ENCODE data around the gene HRCT1. TPM values are rescaled to one million over a fixed set of nuclear protein-coding genes. Genes with fewer than 3 reads are reported as not detected.
A peak's percentile ranks its signal among the peaks of the same experiment; 100 is the strongest.

HRCT1 gene
- total and polyA plus RNA-seq, 2 donors (not counting 3 experiments of a cell fraction or from before 2014, with no cell fraction given) = 1.2 to 7.0 TPM

DNA sequence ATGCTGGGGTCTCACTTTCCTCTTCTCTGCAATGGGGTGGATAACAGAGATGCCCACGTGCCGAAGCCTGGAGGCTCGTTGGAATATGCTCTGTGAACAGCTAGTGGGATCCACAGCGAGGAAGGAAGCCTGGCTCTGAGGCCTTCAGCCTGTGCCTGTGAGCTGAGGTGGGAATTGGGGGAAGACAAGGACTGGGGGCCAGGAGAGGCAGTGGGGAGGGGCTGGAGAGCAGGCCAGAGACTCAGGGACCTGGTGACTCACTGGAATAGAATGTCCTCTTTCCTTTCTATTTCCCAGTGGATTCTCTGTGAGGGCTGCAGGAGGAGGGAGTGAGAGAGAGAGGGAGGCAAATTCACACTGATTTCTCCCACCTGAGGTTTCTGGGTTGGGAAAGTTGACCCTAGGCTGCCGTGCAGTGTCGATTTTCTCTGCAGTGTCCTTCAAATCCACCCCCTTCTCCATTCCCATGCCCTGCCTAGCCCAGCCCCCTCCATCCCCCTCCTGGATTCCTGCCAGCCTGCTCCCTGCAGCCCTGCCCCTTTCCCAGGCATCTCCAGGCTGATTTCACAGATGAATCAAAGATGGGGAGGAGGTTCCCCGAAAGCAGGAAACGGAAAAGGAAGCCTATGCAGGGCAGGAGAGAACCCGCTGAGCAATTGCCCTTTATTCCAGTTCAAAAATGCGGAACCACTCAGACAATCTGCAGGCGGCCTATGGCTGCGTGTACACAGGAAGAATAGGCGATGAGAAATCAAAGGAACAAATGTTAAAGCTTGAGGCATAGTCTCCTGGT is 1.9 kb downstream of the HRCT1 start:
- no peak overlapping the region for H2AFZ ChIP-seq (ENCODE audit: low read depth, low read length)
- dilution Hi-C loops (cut with MboI; ENCODE audit: extremely low pct_ligation_motif_present, low sequenced_read_pairs) (no loop called here), intact Hi-C loops (cut with micrococcal nuclease) (loop anchor here (1.0 to 5.0 kb wide), 6 partner anchors 37 to 251 kb away; partner anchors contain the start of genes CCDC107, CREB3, RMRP and TLN1)
- DNase-seq (ENCODE audit: low read depth, low spot score) (peak; percentile 89), FAIRE-seq (no peak)
- H3K27ac ChIP-seq (ENCODE audit: insufficient read depth, low read depth, low read length) = peak overlapping the region; percentile 94
- H3K27me3 ChIP-seq (ENCODE audit: control insufficient read depth in 2 of 2, insufficient read depth in 2 of 2, low read length in 2 of 2) = no peaks in the 10 kb centered on the region
- peak; percentile 54 for TF ChIP-seq POLR2AphosphoS5 (IDR thresholded peaks at IDR 0.05; ENCODE audit: insufficient read depth, low read depth, low read length)
- TF ChIP-seq FOS (IDR thresholded peaks at IDR 0.05; ENCODE audit: borderline replicate concordance, insufficient read depth, low read length) = peak; percentile 73
- TF ChIP-seq JUN (IDR thresholded peaks at IDR 0.05; ENCODE audit: borderline replicate concordance, insufficient read depth, insufficient read length, low read depth) = peak; percentile 76
- no peak for TF ChIP-seq EZH2 (IDR thresholded peaks at IDR 0.05; ENCODE audit: borderline replicate concordance, low read depth, low read length, severe bottlenecking)
- peak; percentile 78 for TF ChIP-seq GATA2 (IDR thresholded peaks at IDR 0.05; ENCODE audit: insufficient read depth, insufficient read length, low read depth, low read length)
- peak overlapping the region; percentile 77 for H3K9ac ChIP-seq (replicated peaks; ENCODE audit: extremely low read depth, insufficient read depth, low read length)
- peaks cover 36% of the 10 kb centered on the region for H3K79me2 ChIP-seq (ENCODE audit: control insufficient read depth, insufficient read depth, low read length)
- no TSS peak for BruUV-seq (replicated peaks)
- no peaks in the 10 kb centered on the region for H4K20me1 ChIP-seq (replicated peaks; ENCODE audit: control insufficient read depth, extremely low read depth, insufficient read depth, low read length)
- ChIA-PET CTCF (interaction anchor here (0.9 to 6.4 kb wide), 8 partner anchors 25 to 118 kb away, joined by 4 to 46 read pairs (median 4); no protein-coding TSS in a partner anchor), POLR2A (no interaction called here)
- H3K4me3 ChIP-seq (replicated peaks in 1 of 3; ENCODE audit: insufficient read depth in 1 of 3, low read depth in 1 of 3, low read length in 3 of 3) = peak overlapping the region in 1 of 3 experiments; percentile 3
- no peaks in the 10 kb centered on the region for H3K9me3 ChIP-seq (replicated peaks; ENCODE audit: control insufficient read depth, insufficient read depth, low read length)
- peaks cover 79% of the 10 kb centered on the region for H3K4me1 ChIP-seq (ENCODE audit: control insufficient read depth, extremely low read depth, insufficient read depth, low read length)
- H3K36me3 ChIP-seq (ENCODE audit: control insufficient read depth in 2 of 2, extremely low read depth in 1 of 2, insufficient read depth in 2 of 2, low read length in 2 of 2) = no peaks in the 10 kb centered on the region
- H3K4me2 ChIP-seq (ENCODE audit: insufficient read depth, low read length) = peak overlapping the region; percentile 63
- H3K9me1 ChIP-seq (replicated peaks; ENCODE audit: control insufficient read depth, extremely low read depth, insufficient read depth, low read length) = no peaks in the 10 kb centered on the region
